Thymus (tissue), 11 donors: Measurements from ENCODE around the gene MXRA8. TPM values are rescaled to one million over a fixed set of nuclear protein-coding genes. Genes with fewer than 3 reads are reported as not detected.

Source experiments
- DNase-seq, 9 donors: peaks; one replicate each; pipeline ENCODE4 v3.0.0-alpha.2; 2013; ENCODE audit warnings: low spot score in 9 of 9, low read depth in 6 of 9, missing footprints in 1 of 9
- H3K27ac ChIP-seq, 2 donors: one replicate each; pipeline ENCODE4 v1.5.1; 2013; ENCODE audit warnings: control low read depth in 1 of 2, low read depth in 1 of 2, low read length in 1 of 2, mild to moderate bottlenecking in 1 of 2, moderate library complexity in 1 of 2
- H3K27me3 ChIP-seq, 2 donors: one replicate each; pipeline ENCODE4 v1.5.1; 2013; ENCODE audit warnings: low read length in 1 of 2; ENCODE audit not compliant: control insufficient read depth in 2 of 2, insufficient read depth in 1 of 2
- H3K36me3 ChIP-seq, 2 donors: one replicate each; pipeline ENCODE4 v1.5.1; 2013; ENCODE audit warnings: low read length in 1 of 2, mild to moderate bottlenecking in 1 of 2, moderate library complexity in 1 of 2; ENCODE audit not compliant: control insufficient read depth in 2 of 2, insufficient read depth in 2 of 2
- H3K4me1 ChIP-seq, 2 donors: one replicate each; pipeline ENCODE4 v1.5.1; 2013; ENCODE audit warnings: low read length in 2 of 2; ENCODE audit not compliant: control insufficient read depth in 2 of 2, insufficient read depth in 2 of 2
- H3K4me3 ChIP-seq, 2 donors: one replicate each; pipeline ENCODE4 v1.5.1; 2013; ENCODE audit warnings: low read length in 2 of 2, control low read depth in 1 of 2, mild to moderate bottlenecking in 1 of 2
- H3K9me3 ChIP-seq, 2 donors: one replicate each; pipeline ENCODE4 v1.5.1; 2013; ENCODE audit warnings: low read length in 1 of 2, mild to moderate bottlenecking in 1 of 2; ENCODE audit not compliant: control insufficient read depth in 2 of 2, insufficient read depth in 1 of 2
- WGBS: extraction: QIAGEN DNeasy Blood & Tissue Kit; methylation state at CpG from one replicate; pipeline ENCODE4 v1.1.7; 2013; 5-methylcytosine and 5-hydroxymethylcytosine counted together
- polyA plus RNA-seq: library from polyadenylated mRNA; stranded (reverse); fragments of 200-250 nt; gene quantifications from one replicate; pipeline ENCODE4 v1.2.3, GENCODE V29; 2013
- total RNA-seq: library from RNA; stranded (reverse); fragments of 120-200 nt; gene quantifications from one replicate; pipeline ENCODE4 v1.2.4, GENCODE V29; 2013
- donor health status: healthy.

MXRA8 gene
- total and polyA plus RNA-seq, 2 donors = 2.7 to 9.6 TPM

GRCh38 chr1:1342584-1343115, 15.7 kb downstream of the MXRA8 start:
- Histone ChIP-seq H3K9me3 (peaks cover 0 to 8% of the 10 kb centered on the region in 2 donors), H3K27me3 (peaks cover 0 to 2% of the 10 kb centered on the region in 2 donors), H3K36me3 (peaks cover 11 to 39% of the 10 kb centered on the region in 2 donors), H3K4me3 (no peak overlapping the region), H3K4me1 (peaks cover 0 to under 1% of the 10 kb centered on the region in 2 donors), H3K27ac (no peak overlapping the region)
- DNase-seq = no peak
- 96% methylated on average over 18 of the region's 18 CpGs for WGBS

GRCh38 chr1:1342061-1342562, 16.2 kb downstream of the MXRA8 start:
- H3K9me3 ChIP-seq = peaks cover 0 to 8% of the 10 kb centered on the region in 2 donors
- WGBS = 98% methylated on average over 28 of the region's 28 CpGs
- DNase-seq = no peak
- H3K27me3 ChIP-seq = no peaks in the 10 kb centered on the region
- peaks cover 11 to 42% of the 10 kb centered on the region in 2 donors for H3K36me3 ChIP-seq
- no peak overlapping the region for H3K27ac ChIP-seq
- H3K4me3 ChIP-seq = no peak overlapping the region
- no peaks in the 10 kb centered on the region for H3K4me1 ChIP-seq

GRCh38 chr1:1341549-1342021, 16.8 kb downstream of the MXRA8 start:
- Histone ChIP-seq H3K9me3 (peaks cover 0 to 8% of the 10 kb centered on the region in 2 donors), H3K36me3 (peaks cover 11 to 42% of the 10 kb centered on the region in 2 donors), H3K27ac (no peak overlapping the region), H3K4me1 (no peaks in the 10 kb centered on the region), H3K4me3 (no peak overlapping the region), H3K27me3 (no peaks in the 10 kb centered on the region)
- no peak for DNase-seq
- WGBS = 97% methylated on average over 17 of the region's 17 CpGs

GRCh38 chr1:1340791-1341548, 17.4 kb downstream of the MXRA8 start:
- H3K27ac ChIP-seq = no peak overlapping the region
- WGBS = 96% methylated on average over 36 of the region's 36 CpGs
- H3K36me3 ChIP-seq = peaks cover 11 to 47% of the 10 kb centered on the region in 2 donors
- DNase-seq = no peak
- no peak overlapping the region for H3K4me3 ChIP-seq
- peaks cover 0 to 8% of the 10 kb centered on the region in 2 donors for H3K9me3 ChIP-seq
- H3K27me3 ChIP-seq = no peaks in the 10 kb centered on the region
- H3K4me1 ChIP-seq = no peaks in the 10 kb centered on the region

- no peak overlapping the region for H3K27ac ChIP-seq
- WGBS = 98% methylated on average over 23 of the region's 23 CpGs
- no peak for DNase-seq
- H3K9me3 ChIP-seq = peaks cover 0 to 8% of the 10 kb centered on the region in 2 donors
- H3K4me1 ChIP-seq = no peaks in the 10 kb centered on the region
- no peak overlapping the region for H3K4me3 ChIP-seq
- H3K36me3 ChIP-seq = peaks cover 11 to 51% of the 10 kb centered on the region in 2 donors
- no peaks in the 10 kb centered on the region for H3K27me3 ChIP-seq
These were observed 18.2 kb downstream of the MXRA8 start for GRCh38 chr1:1340185-1340584.

- H3K36me3 ChIP-seq = peaks cover 11 to 51% of the 10 kb centered on the region in 2 donors
- WGBS = 98% methylated on average over 36 of the region's 36 CpGs
These were observed 20.1 kb downstream of the MXRA8 start for GRCh38 chr1:1338278-1338677.

GRCh38 chr1:1337793-1338147, 20.6 kb downstream of the MXRA8 start:
- peaks cover 11 to 51% of the 10 kb centered on the region in 2 donors for H3K36me3 ChIP-seq
- H3K27me3 ChIP-seq = no peaks in the 10 kb centered on the region
- H3K9me3 ChIP-seq = peaks cover 0 to 8% of the 10 kb centered on the region in 2 donors
- 97% methylated on average over 18 of the region's 18 CpGs for WGBS
- H3K4me1 ChIP-seq = no peaks in the 10 kb centered on the region
- no peak for DNase-seq
- H3K4me3 ChIP-seq = no peak overlapping the region
- H3K27ac ChIP-seq = no peak overlapping the region

More at GRCh38 chr1:1338278-1338677, 20.1 kb downstream of the MXRA8 start:
- DNase-seq = no peak
- no peak overlapping the region for H3K4me3 ChIP-seq
- H3K27ac ChIP-seq = no peak overlapping the region
- H3K9me3 ChIP-seq = peaks cover 0 to 8% of the 10 kb centered on the region in 2 donors
- no peaks in the 10 kb centered on the region for H3K4me1 ChIP-seq
- H3K27me3 ChIP-seq = no peaks in the 10 kb centered on the region

- H3K36me3 ChIP-seq = peaks cover 11 to 51% of the 10 kb centered on the region in 2 donors
- no peak overlapping the region for H3K4me3 ChIP-seq
- 98% methylated on average over 32 of the region's 32 CpGs for WGBS
- no peak overlapping the region for H3K27ac ChIP-seq
- H3K4me1 ChIP-seq = no peaks in the 10 kb centered on the region
- H3K27me3 ChIP-seq = no peaks in the 10 kb centered on the region
- no peak for DNase-seq
- peaks cover 0 to 8% of the 10 kb centered on the region in 2 donors for H3K9me3 ChIP-seq
These were observed 21.2 kb downstream of the MXRA8 start for GRCh38 chr1:1336931-1337792.
